Inferior parietal cortex (tissue), 1 donor: ENCODE measurements around the gene GIGYF1.

ENCODE experiments used
- DNase-seq: peaks from one replicate; pipeline ENCODE4 v3.0.0-alpha.2; 2016; ENCODE audit errors: extremely low spot score

GIGYF1 gene

GRCh38 chr7:100632951-100633717 is 60.9 kb downstream of the GIGYF1 start:
- DNase-seq: no peak

DNA sequence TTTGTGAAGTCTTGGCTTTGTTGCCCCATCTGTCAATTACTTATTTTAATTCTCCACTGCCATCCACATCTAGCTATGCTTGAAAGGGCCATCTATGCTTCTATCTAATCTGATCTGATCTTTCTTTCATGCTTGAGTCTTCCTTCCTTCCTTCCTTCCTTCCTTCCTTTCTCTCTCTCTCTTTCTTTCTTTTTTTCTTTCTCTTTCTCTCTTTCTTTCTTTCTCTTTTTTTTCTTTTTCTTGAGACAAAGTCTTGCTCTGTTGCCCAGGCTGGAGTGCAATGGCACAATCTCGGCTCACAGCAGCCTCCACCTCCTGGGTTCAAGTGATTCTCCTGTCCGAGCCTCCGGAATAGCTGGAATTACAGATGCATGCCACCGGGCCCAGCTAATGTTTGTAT is 64.0 kb downstream of the GIGYF1 start:
- no peak for DNase-seq
